Middle frontal gyrus (tissue), 1 donor: ENCODE measurements around the gene IL22RA1.

ENCODE experiments used
- DNase-seq: peaks from one replicate; pipeline ENCODE4 v3.0.0-alpha.2; 2015; ENCODE audit warnings: low spot score; ENCODE audit errors: extremely low spot score

Gene IL22RA1

GRCh38 chr1:24098943-24099638, 43.8 kb downstream of the IL22RA1 start:
- DNase-seq, result no peak

- DNase-seq, result no peak
Observed at GRCh38 chr1:24098102-24098501, 44.8 kb downstream of the IL22RA1 start.

- DNase-seq, result no peak
Observed at GRCh38 chr1:24097663-24098062, 45.3 kb downstream of the IL22RA1 start.

- no peak for DNase-seq
Observed at GRCh38 chr1:24096739-24097103, 46.2 kb downstream of the IL22RA1 start.

- DNase-seq, result no peak
Observed at GRCh38 chr1:24096009-24096738, 46.8 kb downstream of the IL22RA1 start.

GRCh38 chr1:24095140-24095859, 47.6 kb downstream of the IL22RA1 start:
- no peak for DNase-seq

GRCh38 chr1:24094554-24094953, 48.4 kb downstream of the IL22RA1 start:
- no peak for DNase-seq

- DNase-seq, result no peak
Observed at GRCh38 chr1:24093732-24094131, 49.2 kb downstream of the IL22RA1 start.

GRCh38 chr1:24092979-24093378, 50.0 kb downstream of the IL22RA1 start:
- no peak for DNase-seq

GRCh38 chr1:24091971-24092482, 50.9 kb downstream of the IL22RA1 start:
- no peak for DNase-seq

- DNase-seq, result no peak
Observed at GRCh38 chr1:24090736-24091135, 52.2 kb downstream of the IL22RA1 start.

- no peak for DNase-seq
Observed at GRCh38 chr1:24089743-24090555, 53.0 kb downstream of the IL22RA1 start.

- no peak for DNase-seq
Observed at GRCh38 chr1:24089027-24089742, 53.8 kb downstream of the IL22RA1 start.

GRCh38 chr1:24086466-24086865, 56.5 kb downstream of the IL22RA1 start:
- no peak for DNase-seq

GRCh38 chr1:24085546-24085945, 57.4 kb downstream of the IL22RA1 start:
- no peak for DNase-seq

GRCh38 chr1:24085007-24085406, 57.9 kb downstream of the IL22RA1 start:
- DNase-seq, result no peak

GRCh38 chr1:24084050-24084449, 58.9 kb downstream of the IL22RA1 start:
- no peak for DNase-seq

GRCh38 chr1:24082372-24082771, 60.6 kb downstream of the IL22RA1 start:
- no peak for DNase-seq

GRCh38 chr1:24081190-24081589, 61.8 kb downstream of the IL22RA1 start:
- DNase-seq, result no peak

GRCh38 chr1:24080131-24080530, 62.8 kb downstream of the IL22RA1 start:
- DNase-seq, result no peak
